ENCODE measurements around the gene REN. TPM values are rescaled to one million over a fixed set of nuclear protein-coding genes. Genes with fewer than 3 reads are reported as not detected.

Gene REN
- total RNA-seq, 1 experiment from 2014 or later: not detected

DNA sequence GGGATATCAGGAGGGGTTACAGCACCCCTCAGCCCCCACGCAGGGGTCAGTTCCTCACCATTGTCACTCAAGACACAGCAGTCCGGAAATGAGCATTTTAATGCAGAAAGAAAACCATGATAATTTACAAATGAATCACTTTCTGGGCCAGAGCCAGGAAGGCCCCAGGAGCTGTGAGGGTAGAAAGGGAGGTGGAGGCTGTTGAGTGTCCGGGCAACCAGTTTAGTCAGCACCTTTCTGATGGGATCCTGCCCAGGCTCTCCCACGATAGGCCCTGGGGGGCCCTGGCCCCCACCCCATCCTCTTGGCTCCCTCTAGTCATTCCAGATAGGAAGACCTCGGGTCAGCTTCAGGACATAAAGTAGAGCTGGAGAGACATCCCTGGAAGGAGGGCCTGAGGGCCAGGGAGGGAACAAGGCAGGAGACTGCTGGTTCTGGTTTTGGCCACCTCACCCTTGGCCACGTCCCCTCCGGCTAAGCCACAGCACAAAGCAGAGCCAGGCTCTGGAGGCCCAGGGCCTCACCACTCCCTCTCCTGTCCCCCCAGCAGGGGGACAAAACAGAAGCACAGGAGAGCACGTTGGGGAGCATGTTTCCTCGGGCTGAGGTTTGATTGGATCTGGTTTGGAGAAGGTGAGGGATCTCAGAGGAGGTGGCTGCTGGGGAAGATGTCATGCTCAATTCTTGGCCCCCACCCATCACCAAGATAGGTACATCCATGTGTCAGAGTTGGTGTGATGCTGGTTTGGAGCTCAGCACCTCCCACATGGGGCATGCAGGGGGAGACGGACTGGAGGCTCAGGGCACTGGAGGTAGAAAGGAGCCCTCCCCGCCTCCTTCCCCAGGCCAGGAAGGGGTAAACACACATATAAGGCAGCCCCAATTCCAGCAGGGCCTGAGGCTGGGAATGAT lies 34.9 kb downstream of the REN start:
- H3K27ac ChIP-seq (ENCODE audit: insufficient read length, low read depth, low read length): no peak overlapping the region
- H4K20me1 ChIP-seq (ENCODE audit: control insufficient read depth, insufficient read depth, insufficient read length): no peaks in the 10 kb centered on the region
- no peak overlapping the region for H2BK5ac ChIP-seq (ENCODE audit: insufficient read length, low read length)
- H3K23me2 ChIP-seq (ENCODE audit: insufficient read length, low read depth, low read length, poor library complexity, severe bottlenecking): peaks cover 4% of the 10 kb centered on the region
- H3T11ph ChIP-seq (ENCODE audit: low read length): no peak overlapping the region
- H3K4me1 Mint-ChIP-seq: peaks cover 35 to 40% of the 10 kb centered on the region in 2 experiments
- no peak overlapping the region for H2BK20ac ChIP-seq (ENCODE audit: low read depth, low read length, poor library complexity, severe bottlenecking)
- H3K27me3 Mint-ChIP-seq (ENCODE audit: low read depth): no peaks in the 10 kb centered on the region; the same call in 1 of the 2 replicates
- no peak overlapping the region for H2AK5ac ChIP-seq (ENCODE audit: insufficient read length, low read length)
- DNase-seq: no peak
- H3K23ac ChIP-seq (ENCODE audit: insufficient read length, low read depth, low read length): no peak overlapping the region
- H3K9me3 ChIP-seq (ENCODE audit: control insufficient read depth, low read depth, low read length): no peaks in the 10 kb centered on the region
- H3K9ac ChIP-seq (ENCODE audit: extremely low read depth, insufficient read length, low read length): no peak overlapping the region
- TF ChIP-seq CTCF (conservative IDR thresholded peaks at IDR 0.05): 0 out of 3 replicates have a peak, but pooled peaks have one; percentile 28
- H3K4me1 ChIP-seq (ENCODE audit: insufficient read depth, low read length): no peaks in the 10 kb centered on the region; the same call in 1 of the 2 replicates
- H3K4me2 ChIP-seq (ENCODE audit: insufficient read depth, insufficient read length, low read length): no peak overlapping the region
- H3K18ac ChIP-seq (ENCODE audit: insufficient read length, low read depth, low read length): no peak overlapping the region
- no peak overlapping the region for H2BK15ac ChIP-seq (ENCODE audit: low read depth, low read length)
- no peaks in the 10 kb centered on the region for H3K79me1 ChIP-seq (ENCODE audit: insufficient read depth, low read depth, low read length, poor library complexity, severe bottlenecking)
- H4K5ac ChIP-seq (ENCODE audit: insufficient read length, low read depth, low read length): no peak overlapping the region
- H2AFZ ChIP-seq (ENCODE audit: low read length): no peak overlapping the region
- H2BK12ac ChIP-seq (ENCODE audit: insufficient read length, low read depth, low read length): no peak overlapping the region
- no peak overlapping the region for H4K91ac ChIP-seq (ENCODE audit: insufficient read length, low read depth, low read length)
- H2BK120ac ChIP-seq (ENCODE audit: low read depth, low read length, poor library complexity, severe bottlenecking): no peak overlapping the region
- H3K56ac ChIP-seq (ENCODE audit: insufficient read length, low read depth, low read length): no peak overlapping the region
- H3K4me3 Mint-ChIP-seq: no peak overlapping the region
- no peaks in the 10 kb centered on the region for H3K27me3 ChIP-seq (ENCODE audit: insufficient read depth, low read length)
- no peaks in the 10 kb centered on the region; a peak in 1 of 5 replicates for H3K9me3 Mint-ChIP-seq
- H4K8ac ChIP-seq (replicated peaks; ENCODE audit: insufficient read length, low read depth, low read length): no peak overlapping the region
- H3K14ac ChIP-seq (ENCODE audit: insufficient read depth, low read length): no peak overlapping the region; the same call in 1 of the 2 replicates
- no peaks in the 10 kb centered on the region for H3K79me2 ChIP-seq (ENCODE audit: insufficient read depth, low read length)
- H3K27ac Mint-ChIP-seq: peak overlapping the region in 2 of 3 experiments; percentile 33 to 77; a peak in 1 of 7 replicates
- no peak overlapping the region for H3K4ac ChIP-seq (ENCODE audit: low read depth, low read length)
- H3K36me3 Mint-ChIP-seq (ENCODE audit: insufficient read depth in 1 of 3, low read depth in 3 of 3): peaks cover 0 to 49% (median 13%) of the 10 kb centered on the region in 3 experiments; a peak in 5 of 7 replicates
- WGBS (ENCODE audit: extremely low coverage, insufficient read length, low lambda C conversion rate): no CpG with 5 or more reads among the region's 11 CpGs

All from H9 (cell line).